NK-92 (cell line): ENCODE measurements around the gene CSAG1.
"Not testable (repeated sequence)": the region's sequence is repeated elsewhere in the genome, so short reads cannot be mapped to it uniquely, and the experiment has no call there.

Experiments
- DNase-seq: peaks from one replicate; lab custom pipeline; 2025; ENCODE audit not compliant: unreplicated experiment; lab: John Stamatoyannopoulos, UW

Gene CSAG1, protein sequence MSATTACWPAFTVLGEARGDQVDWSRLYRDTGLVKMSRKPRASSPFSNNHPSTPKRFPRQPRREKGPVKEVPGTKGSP

DNA sequence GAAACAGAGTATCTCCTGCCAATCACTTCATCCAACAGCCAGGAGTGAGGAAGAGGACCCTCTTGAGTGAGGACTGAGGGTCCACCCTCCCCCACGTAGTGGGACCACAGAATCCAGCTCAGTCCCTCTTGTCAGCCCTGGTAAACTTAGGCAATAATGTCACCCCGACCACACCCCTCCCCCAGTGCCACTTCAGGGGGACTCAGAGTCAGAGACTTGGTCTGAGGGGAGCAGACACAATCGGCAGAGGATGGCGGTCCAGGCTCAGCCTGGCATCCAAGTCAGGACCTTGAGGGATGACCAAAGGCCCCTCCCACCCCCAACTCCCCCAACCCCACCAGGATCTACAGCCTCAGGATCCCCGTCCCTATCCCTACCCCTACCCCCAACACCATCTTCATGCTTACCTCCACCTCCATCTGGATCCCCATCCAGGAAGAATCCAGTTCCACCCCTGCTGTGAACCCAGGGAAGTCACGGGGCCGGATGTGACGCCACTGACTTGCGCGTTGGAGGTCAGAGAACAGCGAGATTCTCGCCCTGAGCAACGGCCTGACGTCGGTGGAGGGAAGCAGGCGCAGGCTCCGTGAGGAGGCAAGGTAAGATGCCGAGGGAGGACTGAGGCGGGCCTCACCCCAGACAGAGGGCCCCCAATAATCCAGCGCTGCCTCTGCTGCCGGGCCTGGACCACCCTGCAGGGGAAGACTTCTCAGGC lies at the start of gene CSAG1, which contains the start of gene MAGEA12:
TSS of gene CSAG1 (minus strand) at position 461 of the 715 bp plus-strand sequence. CDS start 1,261 bp downstream, outside the sequence.
TSS of gene MAGEA12 (plus strand) at position 497 of the 715 bp plus-strand sequence. CDS start 2,405 bp downstream, outside the sequence.
- no peak for DNase-seq

DNA sequence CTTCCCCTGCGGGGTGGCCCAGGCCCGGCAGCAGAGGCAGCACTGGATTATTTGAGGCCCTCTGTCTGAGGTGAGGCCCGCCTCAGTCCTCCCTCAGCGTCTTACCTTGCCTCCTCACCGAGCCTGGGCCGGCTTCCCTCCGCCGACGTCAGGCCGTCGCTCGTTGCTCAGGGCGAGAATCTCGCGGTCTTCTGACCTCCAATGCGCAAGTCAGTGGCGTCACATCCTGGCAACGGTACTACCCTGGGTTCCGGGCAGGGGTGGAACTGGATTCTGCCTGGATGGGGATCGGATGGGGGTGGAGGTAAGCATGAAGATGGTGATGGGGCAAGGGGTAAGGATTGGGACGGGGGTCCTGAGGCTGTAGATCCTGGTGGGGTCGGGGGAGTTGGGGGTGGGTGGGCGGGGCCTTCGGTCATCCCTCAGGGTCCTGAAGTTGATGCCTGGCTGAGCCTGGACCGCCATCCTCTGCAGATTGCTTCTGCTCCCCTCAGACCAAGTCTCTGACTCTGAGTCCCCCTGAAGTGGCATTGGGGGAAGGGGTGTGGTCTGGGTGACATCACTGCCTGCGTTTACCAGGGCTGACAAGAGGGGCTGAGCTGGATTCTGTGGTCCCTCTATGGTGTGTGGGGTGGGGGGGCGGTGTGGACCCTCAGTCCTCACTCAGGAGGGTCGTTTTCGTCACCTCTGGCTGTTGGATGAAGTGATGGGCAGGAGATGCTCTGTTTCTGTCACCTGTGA lies 36.2 kb upstream of the CSAG1 start, which contains the start of gene MAGEA6:
TSS of gene MAGEA6 (minus strand) at position 141 of the 741 bp plus-strand sequence. CDS start 2,039 bp downstream, outside the sequence.
- not testable (repeated sequence) for DNase-seq

DNA sequence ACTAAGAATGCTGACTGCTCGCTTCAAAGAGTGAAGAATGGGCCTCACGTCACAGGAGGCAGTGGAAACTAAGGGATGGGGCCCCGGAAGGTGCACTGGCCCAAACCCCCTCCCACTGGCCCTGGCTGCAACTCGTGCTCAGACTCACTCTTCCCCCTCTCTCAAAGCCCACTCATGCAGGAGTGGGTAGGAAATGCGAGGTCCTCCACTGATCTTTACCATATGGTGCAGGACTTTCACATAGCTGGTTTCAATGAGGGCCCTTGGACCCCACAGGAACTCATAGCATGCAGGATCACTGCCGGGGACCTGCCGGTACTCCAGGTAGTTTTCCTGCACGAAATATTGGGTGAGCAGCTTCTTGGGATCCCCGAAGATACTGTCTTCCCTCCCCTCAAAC lies 33.0 kb upstream of the CSAG1 start:
- not testable (repeated sequence) for DNase-seq

DNA sequence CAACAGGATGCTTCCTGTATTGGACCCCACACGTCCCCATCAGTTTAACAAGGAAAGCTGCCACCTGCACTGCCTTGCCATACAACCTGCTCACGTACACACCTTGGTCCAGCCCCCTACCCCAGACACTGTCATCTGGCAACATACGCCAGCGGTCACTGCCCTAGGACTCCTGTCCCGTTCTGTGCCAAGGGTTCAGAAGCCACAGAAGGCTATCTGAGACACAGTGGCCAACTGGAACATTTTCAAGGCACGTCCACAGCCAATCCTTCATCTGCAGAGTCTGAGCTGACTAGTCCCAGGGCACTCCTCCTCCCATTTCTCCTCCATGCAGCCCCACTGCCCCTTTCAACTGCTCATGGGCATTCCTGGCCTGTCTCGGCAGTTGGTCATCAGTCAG lies 28.1 kb upstream of the CSAG1 start:
- DNase-seq = not testable (repeated sequence)

DNA sequence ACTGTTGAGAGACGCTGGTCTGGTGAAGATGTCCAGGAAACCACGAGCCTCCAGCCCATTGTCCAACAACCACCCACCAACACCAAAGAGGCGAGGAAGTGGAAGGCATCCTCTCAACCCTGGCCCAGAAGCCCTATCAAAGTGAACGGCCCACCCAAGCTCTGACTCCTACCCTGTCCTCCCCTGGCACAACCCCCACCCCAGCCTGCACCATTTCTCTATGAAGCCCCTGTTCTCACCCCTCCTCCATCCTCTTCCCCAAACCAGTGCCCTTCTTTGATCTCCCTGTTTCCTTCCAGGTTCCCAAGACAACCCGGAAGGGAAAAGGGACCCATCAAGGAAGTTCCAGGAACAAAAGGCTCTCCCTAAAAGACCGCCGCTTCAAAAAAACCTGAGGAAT lies 26.0 kb upstream of the CSAG1 start:
- DNase-seq = not testable (repeated sequence)

DNA sequence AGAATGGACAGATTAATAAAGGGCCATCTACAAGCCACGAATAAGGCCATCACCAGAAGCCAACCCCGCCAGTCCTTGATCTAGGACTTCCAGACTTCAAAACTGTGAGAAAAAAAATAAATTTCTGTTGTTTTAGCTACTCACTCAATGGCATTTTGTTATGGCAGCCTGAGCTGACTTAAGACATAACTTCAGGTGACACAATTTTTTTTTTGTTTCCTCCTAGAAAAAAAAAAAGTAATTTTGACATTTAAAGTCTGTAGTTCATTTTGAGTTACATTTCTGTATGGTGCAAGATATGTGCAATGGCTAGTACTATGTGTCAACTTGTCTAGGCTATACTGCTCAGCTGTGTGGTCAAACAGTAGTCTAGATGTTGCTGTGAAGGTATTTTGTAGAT lies 25.4 kb upstream of the CSAG1 start, which contains the start of gene CSAG3:
TSS of gene CSAG3 (plus strand) at position 301 of the 400 bp plus-strand sequence.
- not testable (repeated sequence) for DNase-seq

DNA sequence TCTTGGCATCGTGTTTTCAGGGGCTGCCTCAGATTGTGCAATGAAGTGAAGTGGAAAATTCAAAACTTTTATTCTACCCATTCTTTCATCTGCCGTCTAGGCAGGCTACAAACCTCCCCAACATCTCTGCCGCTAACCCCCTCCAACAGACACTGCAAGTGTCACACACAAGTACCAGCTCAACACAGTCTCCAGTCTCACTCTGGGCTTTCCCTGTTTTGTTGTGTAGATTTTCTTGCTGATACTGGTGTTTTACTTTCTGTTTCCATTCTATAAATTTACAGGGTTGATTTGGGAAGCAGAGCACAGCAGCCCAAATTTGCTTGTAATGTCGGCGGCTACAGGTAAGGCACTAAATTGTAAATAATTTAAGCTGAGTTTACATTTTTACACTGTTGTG lies 21.4 kb upstream of the CSAG1 start:
- DNase-seq = not testable (repeated sequence)

DNA sequence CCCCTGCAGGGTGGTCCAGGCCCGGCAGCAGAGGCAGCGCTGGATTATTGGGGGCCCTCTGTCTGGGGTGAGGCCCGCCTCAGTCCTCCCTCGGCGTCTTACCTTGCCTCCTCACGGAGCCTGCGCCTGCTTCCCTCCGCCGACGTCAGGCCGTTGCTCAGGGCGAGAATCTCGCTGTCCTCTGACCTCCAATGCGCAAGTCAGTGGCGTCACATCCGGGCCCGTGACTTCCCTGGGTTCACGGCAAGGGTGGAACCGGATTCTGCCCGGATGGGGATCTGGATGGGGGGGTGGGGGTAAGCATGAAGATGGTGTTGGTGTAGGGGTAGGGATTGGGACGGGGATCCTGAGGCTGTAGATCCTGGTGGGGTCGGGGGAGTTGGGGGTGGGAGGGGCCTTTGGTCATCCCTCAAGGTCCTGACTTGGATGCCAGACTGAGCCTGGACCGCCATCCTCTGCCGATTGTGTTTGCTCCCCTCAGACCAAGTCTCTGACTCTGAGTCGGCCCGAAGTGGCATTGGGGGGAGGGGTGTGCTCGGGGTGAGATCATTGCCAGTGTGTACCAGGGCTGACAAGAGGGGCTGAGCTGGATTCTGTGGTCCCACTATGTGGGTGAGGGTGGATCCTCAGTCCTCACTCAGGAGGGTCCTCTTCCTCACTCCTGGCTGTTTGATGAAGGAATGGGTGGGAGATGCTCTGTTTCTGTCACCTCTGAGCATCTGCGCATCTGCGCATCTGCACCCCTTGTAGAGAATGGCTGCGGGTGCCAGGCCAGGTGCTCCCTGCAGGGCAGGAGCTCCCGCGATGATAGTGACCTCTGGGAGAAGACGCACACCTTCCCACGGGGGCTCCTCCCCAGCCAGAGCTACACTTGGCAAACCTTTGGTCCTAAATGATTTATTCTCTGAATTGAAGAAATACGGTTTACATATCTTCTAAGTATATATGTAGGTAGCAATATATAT lies 20.4 kb upstream of the CSAG1 start, which contains the start of gene MAGEA2:
TSS of gene MAGEA2 (minus strand) at position 157 of the 965 bp plus-strand sequence. CDS start 2,479 bp downstream, outside the sequence.
- DNase-seq = not testable (repeated sequence)

DNA sequence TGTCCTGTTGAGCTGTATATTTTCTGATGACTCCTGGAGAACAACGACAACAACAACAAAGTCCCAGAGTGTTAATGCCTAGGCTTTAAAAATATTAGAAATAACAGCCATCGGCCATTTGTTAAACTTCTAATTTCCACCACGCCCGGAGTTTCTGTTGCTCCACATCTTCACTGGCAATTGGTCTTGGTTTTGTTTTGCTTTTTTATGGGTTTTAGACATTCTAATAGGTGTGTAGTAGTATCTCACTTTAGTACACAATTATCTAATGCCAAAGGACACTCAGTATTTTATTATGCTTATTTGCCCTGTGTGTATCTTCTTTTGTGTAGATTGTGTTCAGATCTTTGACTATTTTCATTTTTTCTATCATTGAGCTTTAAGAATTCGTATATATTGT lies 5.0 kb upstream of the CSAG1 start:
- no peak for DNase-seq

DNA sequence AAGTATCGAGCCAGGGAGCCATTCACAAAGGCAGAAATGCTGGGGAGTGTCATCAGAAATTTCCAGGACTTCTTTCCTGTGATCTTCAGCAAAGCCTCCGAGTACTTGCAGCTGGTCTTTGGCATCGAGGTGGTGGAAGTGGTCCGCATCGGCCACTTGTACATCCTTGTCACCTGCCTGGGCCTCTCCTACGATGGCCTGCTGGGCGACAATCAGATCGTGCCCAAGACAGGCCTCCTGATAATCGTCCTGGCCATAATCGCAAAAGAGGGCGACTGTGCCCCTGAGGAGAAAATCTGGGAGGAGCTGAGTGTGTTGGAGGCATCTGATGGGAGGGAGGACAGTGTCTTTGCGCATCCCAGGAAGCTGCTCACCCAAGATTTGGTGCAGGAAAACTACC lies 3.0 kb upstream of the CSAG1 start:
- not testable (repeated sequence) for DNase-seq

DNA sequence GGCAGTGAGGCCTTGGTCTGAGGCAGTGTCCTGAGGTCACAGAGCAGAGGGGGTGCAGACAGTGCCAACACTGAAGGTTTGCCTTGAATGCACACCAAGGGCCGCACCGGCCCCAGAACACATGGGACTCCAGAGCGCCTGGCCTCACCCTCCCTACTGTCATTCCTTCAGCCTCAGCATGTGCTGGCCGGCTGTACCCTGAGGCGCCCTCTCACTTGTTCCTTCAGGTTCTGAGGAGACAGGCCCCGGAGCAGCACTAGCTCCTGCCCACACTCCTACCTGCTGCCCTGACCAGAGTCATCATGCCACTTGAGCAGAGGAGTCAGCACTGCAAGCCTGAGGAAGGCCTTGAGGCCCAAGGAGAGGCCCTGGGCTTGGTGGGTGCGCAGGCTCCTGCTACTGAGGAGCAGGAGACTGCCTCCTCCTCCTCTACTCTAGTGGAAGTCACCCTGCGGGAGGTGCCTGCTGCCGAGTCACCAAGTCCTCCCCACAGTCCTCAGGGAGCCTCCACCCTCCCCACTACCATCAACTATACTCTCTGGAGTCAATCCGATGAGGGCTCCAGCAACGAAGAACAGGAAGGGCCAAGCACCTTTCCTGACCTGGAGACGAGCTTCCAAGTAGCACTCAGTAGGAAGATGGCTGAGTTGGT lies 2.5 kb upstream of the CSAG1 start:
- DNase-seq = no peak

DNA sequence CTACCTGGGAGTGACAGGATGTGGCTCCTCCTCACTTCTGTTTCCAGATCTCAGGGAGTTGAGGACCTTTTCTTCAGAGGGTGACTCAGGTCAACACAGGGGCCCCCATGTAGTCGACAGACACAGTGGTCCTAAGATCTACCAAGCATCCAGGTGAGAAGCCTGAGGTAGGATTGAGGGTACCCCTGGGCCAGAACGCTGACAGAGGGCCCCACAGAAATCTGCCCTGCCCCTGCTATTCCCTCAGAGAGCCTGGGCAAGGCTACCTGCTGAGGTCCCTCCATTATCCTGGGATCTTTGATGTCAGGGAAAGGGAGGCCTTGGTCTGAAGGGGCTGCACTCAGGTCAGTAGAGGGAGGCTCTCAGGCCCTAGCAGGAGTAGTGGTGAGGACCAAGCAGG lies 1.6 kb upstream of the CSAG1 start:
- DNase-seq = no peak

DNA sequence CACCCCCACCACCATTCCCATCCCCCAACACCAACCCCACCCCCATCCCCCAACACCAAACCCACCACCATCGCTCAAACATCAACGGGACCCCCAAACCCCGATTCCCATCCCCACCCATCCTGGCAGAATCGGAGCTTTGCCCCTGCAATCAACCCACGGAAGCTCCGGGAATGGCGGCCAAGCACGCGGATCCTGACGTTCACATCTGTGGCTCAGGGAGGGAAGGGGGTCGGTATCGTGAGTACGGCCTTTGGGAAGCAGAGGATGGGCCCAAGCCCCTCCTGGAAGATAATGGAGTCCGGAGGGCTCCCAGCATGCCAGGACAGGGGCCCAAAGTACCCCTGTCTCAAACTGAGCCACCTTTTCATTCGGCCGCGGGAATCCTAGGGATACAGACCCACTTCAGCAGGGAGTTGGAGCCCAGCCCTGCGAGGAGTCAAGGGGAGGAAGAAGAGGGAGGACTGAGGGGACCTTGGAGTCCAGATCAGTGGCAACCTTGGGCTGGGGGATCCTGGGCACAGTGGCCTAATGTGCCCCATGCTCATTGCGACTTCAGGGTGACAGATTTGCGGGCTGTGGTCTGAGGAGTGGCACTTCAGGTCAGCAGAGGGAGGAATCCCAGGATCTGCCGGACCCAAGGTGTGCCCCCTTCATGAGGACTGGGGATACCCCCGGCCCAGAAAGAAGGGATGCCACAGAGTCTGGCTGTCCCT lies 780 bp upstream of the CSAG1 start:
- not testable (repeated sequence) for DNase-seq

DNA sequence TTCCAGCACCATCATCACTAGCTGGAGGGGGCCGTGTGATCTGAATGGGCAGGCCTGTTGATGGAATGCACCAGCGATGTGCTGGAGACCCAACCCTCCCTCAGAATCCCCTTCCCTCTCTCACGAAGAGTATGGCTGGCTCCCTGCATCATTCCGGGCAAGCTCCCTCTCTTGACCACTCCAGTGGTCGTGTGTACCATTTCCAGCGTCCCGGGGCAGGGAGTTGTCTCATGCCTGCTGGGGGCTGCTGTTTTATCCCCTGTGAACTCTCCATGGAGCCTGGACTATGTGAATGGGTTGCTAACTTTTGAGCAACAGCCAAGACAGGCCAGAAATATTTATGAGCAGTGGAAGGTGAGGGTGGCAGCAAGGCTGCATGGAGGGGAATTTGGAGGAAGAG lies 8.1 kb downstream of the CSAG1 start:
- DNase-seq = no peak

DNA sequence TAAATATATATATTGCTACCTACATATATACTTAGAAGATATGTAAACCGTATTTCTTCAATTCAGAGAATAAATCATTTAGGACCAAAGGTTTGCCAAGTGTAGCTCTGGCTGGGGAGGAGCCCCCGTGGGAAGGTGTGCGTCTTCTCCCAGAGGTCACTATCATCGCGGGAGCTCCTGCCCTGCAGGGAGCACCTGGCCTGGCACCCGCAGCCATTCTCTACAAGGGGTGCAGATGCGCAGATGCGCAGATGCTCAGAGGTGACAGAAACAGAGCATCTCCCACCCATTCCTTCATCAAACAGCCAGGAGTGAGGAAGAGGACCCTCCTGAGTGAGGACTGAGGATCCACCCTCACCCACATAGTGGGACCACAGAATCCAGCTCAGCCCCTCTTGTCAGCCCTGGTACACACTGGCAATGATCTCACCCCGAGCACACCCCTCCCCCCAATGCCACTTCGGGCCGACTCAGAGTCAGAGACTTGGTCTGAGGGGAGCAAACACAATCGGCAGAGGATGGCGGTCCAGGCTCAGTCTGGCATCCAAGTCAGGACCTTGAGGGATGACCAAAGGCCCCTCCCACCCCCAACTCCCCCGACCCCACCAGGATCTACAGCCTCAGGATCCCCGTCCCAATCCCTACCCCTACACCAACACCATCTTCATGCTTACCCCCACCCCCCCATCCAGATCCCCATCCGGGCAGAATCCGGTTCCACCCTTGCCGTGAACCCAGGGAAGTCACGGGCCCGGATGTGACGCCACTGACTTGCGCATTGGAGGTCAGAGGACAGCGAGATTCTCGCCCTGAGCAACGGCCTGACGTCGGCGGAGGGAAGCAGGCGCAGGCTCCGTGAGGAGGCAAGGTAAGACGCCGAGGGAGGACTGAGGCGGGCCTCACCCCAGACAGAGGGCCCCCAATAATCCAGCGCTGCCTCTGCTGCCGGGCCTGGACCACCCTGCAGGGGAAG lies 19.4 kb downstream of the CSAG1 start, which contains the start of gene MAGEA2B:
TSS of gene MAGEA2B (plus strand) at position 814 of the 973 bp plus-strand sequence. CDS start 2,479 bp downstream, outside the sequence.
- not testable (repeated sequence) for DNase-seq

DNA sequence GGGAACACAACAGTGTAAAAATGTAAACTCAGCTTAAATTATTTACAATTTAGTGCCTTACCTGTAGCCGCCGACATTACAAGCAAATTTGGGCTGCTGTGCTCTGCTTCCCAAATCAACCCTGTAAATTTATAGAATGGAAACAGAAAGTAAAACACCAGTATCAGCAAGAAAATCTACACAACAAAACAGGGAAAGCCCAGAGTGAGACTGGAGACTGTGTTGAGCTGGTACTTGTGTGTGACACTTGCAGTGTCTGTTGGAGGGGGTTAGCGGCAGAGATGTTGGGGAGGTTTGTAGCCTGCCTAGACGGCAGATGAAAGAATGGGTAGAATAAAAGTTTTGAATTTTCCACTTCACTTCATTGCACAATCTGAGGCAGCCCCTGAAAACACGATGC lies 20.3 kb downstream of the CSAG1 start:
- not testable (repeated sequence) for DNase-seq

DNA sequence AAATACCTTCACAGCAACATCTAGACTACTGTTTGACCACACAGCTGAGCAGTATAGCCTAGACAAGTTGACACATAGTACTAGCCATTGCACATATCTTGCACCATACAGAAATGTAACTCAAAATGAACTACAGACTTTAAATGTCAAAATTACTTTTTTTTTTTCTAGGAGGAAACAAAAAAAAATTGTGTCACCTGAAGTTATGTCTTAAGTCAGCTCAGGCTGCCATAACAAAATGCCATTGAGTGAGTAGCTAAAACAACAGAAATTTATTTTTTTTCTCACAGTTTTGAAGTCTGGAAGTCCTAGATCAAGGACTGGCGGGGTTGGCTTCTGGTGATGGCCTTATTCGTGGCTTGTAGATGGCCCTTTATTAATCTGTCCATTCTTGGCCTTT lies 24.3 kb downstream of the CSAG1 start, which contains the start of gene CSAG2:
TSS of gene CSAG2 (minus strand) at position 101 of the 400 bp plus-strand sequence. CDS start 161 bp downstream, outside the sequence.
- DNase-seq = not testable (repeated sequence)

DNA sequence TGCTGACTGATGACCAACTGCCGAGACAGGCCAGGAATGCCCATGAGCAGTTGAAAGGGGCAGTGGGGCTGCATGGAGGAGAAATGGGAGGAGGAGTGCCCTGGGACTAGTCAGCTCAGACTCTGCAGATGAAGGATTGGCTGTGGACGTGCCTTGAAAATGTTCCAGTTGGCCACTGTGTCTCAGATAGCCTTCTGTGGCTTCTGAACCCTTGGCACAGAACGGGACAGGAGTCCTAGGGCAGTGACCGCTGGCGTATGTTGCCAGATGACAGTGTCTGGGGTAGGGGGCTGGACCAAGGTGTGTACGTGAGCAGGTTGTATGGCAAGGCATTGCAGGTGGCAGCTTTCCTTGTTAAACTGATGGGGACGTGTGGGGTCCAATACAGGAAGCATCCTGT lies 27.0 kb downstream of the CSAG1 start:
- not testable (repeated sequence) for DNase-seq
